CD4-positive, alpha-beta T cell treated with Interleukin-4 for 1 hour (primary cell): Measurements from ENCODE around the gene TBKBP1.
A peak's percentile ranks its signal among the peaks of the same experiment; 100 is the strongest.
"Not testable (repeated sequence)": the region's sequence is repeated elsewhere in the genome, so short reads cannot be mapped to it uniquely, and the experiment has no call there.

Source experiments
- DNase-seq, 2 donors: peaks; one replicate each; pipeline ENCODE4 v3.0.0-alpha.2; 2020 to 2022

Gene TBKBP1

DNA sequence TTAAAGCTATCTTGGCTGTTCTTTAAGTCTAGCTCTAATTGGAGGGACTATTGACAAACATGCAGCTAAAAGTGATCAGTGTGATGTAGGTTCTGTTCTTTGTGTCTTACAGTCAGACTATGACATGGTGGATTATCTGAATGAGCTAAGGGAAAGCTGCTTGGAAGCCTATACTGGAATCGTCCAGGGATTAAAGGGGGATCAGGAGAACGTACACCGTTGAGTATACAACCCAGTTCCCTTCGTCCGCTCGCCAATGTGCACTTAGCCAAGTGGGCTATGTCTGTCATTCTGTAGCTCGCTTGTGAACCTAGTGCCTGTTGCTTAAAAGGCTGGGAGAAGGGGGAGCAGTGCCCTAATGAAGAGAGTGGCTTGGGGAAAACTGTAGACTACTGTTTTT lies 15.8 kb upstream of the TBKBP1 start:
- DNase-seq, result no peak

DNA sequence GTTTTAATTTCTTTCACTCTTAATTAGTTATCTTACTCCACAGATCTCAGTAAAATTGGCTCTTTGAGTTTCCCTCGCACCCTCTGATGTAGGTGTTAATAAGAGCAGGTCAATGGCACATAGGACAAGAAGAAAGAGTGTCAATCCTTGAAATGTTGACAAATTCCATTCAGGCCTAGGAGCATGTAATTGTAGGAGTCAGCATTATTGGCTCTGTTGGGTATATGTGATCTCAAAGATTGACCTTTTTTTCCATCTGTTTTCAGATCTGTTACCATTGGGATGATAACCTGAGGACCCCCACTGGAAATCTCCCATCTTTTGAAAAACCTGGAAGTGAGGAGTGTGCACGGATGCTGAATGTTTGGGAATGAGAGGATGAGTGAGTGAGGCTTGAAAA lies 11.8 kb upstream of the TBKBP1 start:
- no peak for DNase-seq

DNA sequence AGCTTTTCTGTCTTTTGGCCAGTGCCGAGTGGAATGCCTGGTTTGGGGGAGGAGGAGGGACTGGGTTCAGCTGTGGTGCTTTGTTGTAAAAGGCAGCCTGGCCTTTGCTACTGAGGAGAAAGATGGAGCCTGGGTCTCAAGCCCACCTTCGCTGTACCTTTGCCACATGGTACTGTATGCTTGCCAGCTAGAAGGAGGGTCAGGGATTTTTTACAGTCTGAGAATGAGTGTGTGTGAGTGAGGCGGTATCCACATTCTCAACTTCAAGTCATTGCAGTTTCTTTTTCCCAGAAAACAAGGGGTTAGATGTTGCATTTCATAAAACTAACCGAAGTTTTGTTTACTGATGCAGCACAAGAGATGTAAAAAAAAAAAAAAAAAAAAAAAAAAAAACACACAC lies 11.2 kb upstream of the TBKBP1 start:
- not testable (repeated sequence) for DNase-seq

DNA sequence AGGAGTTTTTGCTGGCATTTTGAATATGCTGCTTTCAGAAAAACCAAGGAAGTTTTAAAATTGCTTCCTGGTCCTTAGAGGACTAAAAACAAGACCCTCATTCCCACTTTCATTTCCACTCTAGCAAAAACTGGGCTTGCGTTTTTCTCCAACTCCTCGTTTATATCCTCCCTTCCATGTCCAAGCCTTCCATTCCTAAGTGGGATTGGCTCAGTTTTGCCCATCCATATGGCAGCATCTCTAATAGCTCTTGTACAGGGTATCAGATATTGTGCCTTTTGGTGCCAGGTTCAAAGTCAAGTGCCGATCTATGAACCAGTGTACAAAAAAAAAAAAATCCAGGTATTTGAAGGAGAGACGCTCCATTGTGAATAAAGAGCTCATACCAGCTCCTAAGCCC lies 9.9 kb upstream of the TBKBP1 start:
- no peak for DNase-seq

DNA sequence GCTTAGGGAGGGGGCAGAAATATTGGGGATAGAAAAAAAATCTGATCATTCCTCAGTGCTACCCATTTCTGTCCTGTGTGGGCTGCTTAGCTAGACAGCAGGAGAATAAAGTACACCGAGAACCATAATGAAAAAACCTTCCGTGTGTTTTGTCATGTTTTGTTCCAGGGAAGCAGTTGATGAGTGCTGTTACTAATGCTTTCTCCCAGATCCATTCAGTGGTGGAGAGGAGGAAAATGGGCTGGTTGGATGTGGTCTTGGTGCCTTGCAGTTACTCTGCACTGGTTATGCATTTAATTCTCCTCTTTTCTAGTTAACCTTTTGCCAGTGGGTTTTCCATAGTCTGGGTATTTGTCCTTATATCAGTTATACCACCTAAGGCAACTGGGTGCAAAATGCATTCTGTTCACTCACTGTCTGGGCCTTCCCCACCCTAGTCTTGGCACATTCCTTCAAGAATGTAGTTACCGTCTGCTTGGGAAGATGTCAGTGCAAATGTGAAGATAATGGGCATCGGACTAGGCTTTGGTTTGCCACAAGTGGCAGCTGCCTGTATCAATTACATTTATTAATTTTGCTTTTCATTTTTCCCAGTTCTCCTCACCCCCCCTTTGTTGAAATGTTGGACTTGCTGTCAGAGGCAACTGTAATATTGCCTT lies 9.3 kb upstream of the TBKBP1 start:
- no peak for DNase-seq

DNA sequence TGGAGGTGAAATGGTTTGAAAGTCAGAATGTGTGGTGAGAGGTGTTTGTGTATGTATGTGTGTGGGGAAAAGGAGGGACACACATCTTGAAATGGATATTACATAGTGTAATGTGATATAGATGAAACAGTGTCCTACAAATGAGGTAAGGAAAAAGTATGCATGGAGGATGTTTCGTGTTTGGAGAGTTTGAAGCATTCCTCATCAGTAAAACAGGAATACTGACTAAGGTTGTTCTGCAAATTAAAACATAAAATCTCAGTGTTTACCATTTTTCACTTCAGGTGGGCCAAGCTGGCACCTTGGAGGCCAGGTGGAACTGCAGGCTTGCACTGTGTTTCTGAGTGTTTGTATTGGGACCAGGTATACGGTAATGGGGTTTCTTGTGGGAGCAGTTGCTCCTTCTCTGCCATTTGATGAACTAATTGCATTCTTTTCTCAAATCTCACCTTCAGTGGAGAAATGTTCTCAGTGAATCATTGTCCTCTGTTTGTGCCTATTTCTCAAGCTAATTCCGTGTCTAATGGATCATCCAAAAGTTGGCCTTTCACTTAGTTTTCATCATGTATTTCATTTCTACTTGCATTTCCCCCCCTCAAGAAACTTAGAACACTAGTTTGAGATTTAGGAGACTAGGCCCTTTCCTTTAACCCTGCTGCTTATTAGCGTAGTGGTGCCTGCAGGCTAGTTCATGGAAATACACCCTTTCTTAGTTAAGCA lies 8.2 kb upstream of the TBKBP1 start:
- DNase-seq, result no peak

DNA sequence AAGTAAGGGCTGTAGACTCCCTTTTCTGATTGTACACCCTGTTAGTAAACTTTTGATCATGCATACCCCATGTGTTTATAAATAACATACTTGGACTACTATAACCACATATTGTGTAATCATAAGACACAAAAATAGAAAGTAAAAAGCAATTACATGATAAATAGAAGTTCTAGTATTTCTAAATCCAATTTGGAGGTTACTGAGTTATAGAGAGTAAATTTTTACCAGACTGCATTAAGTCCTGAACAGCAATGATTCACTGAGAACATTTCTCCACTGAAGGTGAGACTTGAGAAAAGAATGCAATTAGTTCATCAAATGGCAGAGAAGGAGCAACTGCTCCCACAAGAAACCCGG lies 7.7 kb upstream of the TBKBP1 start:
- no peak for DNase-seq

DNA sequence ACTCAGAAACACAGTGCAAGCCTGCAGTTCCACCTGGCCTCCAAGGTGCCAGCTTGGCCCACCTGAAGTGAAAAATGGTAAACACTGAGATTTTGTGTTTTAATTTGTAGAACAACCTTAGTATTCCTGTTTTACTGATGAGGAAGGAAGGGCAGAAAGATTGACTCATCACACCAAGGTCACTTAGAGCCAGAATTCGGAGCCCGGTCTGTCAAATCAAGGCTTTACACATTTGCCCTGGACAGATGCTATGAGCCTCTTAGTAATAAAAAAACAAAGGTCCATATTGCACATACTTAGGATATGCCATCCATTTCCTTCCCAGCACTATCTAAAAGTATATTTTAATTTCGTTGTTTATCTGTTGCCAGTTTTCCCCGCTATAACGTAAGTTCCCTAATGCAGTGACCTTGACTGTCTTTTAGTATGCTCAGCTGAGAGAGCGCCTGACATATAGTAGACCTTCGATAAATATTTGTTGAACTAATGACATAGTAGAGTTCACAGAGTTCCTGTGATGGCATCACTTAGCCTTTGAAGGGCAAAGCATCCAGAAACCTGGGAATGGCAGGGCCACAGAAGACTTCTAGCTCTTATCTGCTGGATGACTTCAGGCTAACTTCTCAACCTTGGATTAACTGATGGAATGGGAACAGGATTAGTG lies 7.2 kb upstream of the TBKBP1 start:
- DNase-seq, result no peak

DNA sequence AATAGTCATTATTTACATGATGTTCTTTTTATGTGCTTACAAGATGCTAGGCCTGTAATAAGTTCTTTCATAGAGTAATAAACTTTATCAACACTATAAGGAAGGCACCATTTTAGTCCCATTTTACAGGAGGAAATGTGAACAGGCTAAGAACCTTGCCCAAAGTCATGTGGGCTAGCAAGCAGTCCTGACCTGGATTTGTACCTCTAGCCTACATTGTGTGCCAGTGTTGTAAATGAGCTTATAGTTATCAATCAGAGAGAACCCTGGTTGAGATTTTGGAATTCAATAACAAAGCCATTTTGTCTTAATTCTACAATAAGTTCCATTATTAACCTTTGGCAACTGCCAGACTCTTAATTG lies 6.7 kb upstream of the TBKBP1 start:
- DNase-seq, result no peak

DNA sequence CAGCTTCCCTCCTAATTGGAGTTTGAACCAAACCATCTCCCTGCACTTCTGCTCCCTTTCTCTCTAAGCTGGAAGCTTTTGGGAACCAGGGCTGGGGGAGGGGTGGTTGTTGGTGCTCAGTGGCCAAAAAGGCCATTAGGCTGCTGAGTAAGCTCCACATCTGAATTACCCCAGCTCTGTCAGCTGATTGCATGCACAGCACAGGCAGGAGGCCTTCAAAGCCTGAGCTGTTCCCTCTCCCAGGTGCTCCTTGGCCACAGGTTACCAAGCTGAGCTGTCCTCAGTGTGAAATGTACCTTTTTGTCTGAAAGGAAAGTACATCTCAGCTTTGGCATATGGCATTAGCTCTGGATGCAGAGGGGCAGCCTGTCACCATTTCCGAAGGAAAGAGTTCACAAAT lies 6.2 kb upstream of the TBKBP1 start:
- no peak for DNase-seq

DNA sequence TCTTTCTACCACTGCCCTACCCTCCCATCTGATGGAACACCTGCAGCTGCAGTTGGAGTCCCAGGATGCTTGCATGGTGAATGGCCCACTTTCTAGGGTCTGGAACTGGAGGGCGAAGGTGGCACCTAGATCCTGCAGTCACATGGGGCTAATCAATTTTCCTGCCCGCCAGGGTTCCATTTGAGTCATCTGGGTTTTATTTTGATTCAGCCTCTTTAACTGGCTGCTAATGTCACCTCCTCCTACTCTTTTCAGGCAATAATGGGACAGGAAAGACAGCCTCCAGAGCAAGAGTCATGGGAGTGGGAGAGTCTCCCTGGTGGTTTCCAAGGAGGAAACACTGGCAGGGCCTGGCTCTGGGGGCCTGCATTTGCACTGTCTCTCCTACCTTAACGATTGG lies 3.8 kb upstream of the TBKBP1 start:
- no peak for DNase-seq

DNA sequence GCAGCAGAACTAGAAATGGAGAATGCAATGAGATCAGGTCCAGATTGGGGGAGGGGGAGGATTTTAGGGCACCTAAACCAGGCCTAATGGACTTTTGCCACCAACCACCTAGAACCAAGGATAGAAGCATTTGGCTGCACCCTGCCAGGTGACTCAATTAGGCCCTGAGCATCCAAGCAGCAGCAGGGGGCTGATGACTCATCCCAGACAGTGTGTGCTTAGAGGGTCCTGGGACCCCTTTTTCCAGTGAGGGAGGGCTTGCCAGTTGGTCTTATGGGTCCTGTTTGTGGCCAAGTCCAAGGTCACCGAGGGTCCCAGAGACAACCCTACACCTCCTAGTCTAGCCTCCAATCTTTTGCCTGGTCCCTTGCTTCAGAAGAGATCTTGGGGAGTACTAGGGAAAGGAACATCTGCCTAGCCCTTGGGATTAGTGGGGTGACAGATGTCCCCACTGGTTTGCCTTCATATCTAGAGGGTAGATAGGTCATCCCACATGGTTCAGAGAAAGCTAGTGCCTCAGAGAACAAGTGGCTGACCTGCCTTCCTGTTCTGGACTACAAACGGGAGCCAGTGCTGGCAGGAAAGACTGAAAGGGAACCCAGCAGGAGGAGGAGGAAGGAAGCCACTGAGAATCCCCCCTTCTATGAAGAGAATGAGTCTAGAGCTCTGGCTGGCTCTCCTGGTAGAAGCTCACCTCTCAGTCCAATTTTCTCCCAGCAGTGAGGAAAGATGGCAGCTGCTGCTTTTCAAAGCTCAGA lies 1.6 kb upstream of the TBKBP1 start:
- DNase-seq, result no peak

DNA sequence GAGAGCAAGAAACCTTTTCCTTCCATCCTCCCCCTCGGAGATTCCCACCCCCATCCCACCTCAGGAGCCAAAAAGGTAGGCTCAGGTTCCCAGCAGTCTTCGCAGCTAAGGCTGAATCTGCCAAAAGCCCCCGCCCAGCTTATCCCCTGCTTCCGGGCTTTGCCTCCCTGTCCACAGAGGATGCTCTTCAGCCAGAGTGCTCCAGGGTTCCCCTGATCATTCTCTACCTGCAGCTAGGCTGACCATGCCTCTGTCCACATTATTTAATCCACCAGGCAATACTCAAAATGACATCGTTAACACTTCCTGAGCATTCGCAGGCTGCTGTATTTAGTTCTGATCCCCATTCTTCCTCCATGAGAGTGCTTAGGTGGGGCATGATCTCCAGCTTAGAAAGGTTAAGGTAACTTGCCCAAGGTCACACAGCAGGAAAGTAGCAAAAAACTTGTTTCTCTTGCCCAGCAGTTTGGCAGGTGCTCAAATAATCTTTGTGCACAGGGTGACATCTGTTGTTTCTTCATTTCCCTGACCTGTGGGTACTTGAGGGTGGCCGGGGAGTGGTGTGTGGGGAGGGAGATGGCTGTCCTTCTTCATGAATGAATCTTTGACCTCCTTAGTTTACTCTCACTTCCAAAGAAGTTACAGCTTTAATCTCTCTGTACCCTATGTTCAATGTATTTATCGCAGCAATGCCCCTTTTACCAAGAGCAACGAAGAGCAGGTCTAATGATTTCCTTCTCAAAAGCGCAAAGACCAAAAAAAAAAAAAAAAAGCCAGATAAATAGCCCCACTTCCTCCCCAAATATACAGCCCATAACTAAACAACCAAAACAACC lies 848 bp upstream of the TBKBP1 start:
- no peak for DNase-seq

DNA sequence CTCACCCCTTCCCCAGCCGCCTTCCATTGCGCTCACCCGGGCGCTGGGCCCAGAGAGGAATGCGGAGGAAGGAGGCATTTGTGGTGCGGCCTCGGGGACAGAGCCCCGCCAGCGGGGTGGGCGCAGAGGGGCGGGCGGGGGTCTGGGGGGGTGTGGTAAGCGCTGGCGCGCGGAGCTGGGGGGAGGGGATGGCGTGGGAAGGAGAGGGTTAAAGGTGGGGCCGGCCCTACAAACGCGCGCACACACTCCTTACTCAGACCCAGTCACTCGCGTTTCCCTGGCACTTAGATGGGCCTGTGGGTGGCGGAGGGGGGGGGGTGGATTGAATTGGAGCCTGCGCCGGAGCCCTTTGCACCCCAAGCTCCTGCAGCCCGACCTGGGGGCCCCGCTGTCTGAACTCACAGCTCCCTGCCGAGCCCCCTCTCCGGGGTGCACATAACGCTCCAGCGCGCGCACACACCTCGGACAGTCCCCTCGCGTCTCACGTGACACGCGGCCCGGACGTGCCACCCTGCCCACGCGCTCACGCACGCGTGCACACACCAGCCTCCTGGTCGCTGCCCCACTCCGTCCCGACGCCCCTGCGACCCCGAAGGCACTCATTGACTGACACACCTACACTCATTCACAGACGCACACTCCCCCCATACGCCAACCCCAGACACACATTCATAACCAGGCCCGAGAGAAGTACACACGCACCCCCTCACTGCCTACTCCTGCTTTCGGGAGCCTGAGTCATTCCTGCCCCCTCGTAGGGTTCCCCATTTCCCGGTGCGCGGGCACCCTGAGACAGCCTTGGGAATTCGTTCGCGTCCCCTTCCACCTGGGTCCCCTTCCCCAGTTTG lies 844 bp downstream of the TBKBP1 start:
- DNase-seq, result peak; percentile 34

DNA sequence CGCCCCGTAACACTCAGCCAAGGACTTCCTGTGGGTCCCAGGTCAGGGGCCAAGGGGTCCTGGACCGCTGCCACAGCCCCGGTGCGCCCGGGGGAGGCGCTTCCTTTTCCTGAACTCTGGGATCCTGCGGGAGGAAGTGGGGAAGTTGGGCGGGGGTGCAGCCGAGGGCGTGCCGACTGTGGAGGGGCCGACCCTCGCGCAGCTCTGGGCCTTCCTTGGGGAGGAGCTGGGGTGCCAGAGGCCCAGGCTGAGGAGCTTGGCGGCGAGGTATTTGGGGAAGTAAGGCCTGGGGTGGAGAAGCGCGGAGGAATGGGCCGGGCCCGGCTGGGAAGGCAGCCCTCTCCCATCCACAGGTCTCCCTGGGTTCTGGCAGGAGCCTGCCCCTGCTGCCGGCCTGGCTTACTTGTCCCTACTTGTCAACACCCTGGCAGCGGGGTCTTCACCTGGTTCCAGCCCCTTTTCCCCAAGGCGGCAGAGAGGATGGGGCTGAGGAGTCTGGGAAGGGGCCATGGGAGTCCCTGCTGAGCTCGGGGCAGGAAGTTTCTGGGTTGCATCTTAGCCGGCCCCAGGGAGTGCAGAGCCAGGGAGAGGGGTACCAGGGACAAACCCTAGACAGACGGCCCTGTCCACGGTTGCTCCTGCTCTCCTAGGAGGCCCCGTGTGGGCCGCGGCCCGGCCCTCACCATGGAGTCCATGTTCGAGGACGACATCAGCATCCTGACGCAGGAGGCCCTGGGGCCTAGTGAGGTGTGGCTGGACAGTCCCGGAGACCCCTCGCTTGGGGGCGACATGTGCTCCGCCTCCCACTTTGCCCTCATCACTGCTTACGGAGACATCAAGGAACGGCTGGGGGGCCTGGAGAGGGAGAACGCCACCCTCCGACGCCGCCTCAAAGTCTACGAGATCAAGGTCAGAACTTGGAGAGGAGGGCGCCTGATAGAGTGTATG lies 1.7 kb downstream of the TBKBP1 start:
- DNase-seq, result no peak

DNA sequence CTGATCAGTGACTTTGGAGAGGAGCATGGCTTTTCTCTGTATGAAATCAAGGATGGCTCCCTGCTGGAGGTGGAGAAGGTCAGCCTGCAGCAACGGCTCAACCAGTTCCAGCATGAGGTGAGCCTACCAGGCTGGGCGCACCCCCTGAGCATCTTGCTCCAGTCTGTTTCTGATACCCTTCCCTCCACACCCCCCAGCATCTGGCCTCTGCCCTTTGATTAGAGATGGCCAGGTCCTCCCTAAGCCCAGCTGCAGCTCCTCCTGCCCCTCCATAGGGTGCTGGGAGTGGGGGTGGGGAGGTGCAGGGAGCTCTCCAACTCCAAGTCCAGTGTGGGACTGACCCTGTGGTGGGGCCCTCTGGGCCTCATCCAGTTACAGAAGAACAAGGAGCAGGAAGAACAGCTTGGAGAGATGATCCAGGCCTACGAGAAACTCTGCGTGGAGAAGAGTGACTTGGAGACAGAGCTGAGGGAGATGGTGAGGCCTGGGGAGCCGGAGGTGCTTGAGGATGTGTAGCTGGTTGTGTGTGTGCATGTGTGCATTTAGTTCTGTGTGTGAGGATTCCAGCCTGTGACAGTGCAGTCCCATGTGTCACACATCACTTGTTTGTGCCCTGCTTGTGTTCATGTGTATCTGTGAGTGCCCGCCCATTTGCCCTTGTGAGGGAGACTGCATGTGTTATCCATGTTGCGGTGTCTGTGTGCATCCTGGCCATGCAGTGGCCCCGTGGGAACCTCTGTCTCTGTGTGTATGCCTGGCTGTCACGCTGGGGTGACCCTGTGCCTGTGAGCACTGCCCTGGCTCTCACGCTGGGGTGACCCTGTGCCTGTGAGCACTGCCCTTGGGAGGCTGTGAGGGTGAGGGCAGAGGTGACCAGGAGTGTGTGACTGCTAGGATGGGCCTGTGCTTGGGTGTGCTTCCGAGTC lies 3.0 kb downstream of the TBKBP1 start:
- no peak for DNase-seq

DNA sequence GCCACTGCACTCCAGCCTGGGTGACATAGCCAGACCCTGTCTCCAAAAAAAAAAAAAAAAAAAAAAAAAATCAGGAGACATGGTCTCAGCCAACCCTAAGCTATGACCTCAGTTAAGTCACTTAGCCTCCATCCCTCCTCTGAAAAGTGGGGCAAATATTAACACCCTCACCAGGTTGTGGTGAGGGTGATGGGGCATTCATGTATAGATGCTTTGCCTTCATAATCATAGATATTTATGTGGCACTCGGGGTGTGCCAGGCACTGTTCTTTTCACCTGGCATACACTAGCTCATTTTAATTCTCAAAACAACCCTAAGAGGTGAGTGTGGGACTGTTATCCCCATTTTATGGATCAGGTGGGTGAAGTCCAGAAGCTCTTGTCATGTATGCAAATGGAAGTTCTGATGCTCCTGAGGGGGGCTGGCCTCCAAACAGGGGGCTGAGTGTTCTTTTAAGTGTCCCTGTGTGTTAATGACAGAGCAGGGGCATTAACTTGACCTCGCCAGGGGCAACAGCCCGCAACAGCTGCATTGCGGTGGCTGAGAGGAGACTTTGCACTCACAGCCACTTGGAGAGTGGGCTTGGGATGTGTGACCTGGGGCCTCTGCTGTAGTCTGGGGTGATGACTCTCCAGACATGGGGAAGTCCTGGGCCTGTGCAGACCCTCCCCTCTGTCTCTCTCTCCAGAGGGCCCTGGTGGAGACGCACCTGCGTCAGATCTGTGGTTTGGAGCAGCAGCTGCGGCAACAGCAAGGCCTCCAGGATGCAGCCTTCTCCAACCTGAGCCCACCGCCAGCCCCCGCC lies 4.1 kb downstream of the TBKBP1 start:
- DNase-seq, result no peak

DNA sequence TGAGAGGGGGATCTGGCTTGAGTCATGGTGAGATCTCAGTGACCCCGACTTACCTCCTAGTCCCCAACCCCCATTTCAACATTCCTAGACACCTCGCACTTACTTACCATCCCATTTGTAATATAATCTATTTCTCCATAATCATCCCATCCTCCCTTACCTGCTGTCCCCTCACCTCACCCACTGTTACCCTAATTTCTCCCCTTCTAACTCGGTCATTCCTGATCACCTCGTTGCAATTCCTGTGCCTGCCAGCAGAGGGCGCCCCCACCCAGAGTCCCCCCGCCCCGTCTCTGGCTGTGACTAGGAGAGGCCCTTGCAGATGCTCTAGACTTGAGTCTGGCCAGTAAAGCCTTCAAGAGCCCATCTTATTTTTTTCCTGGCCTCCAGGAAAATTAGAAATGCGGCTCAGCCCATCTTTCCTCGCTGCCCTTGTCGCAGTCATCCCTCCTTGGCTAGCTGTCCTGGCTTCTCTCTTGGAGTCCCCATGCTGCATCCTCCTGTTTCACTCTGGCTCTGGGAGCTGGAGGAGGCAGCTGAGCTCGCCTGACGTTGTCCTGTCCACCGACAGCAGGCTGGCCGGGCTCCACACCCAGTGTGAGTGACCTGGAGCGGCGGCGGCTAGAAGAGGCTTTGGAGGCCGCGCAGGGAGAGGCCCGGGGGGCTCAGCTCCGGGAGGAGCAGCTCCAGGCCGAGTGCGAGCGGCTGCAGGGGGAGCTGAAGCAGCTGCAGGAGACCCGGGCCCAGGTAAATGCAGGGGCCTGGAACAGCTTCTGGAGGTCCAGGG lies 5.0 kb downstream of the TBKBP1 start:
- peak; percentile 78 to 82 for DNase-seq
